Tibial nerve (tissue), 4 donors: ENCODE data around the gene AP2A2. TPM values are rescaled to one million over a fixed set of nuclear protein-coding genes. Genes with fewer than 3 reads are reported as not detected.

Experiments
- DNase-seq, 2 donors: peaks; one replicate each; pipeline ENCODE4 v3.0.0-alpha.2; 2019; ENCODE audit warnings: low spot score in 2 of 2
- H3K27ac ChIP-seq, 4 donors: fragments of 200-600 bp; sonication (generic) in 3 of 4; one replicate each; pipeline ENCODE4 v1.5.1; 2017 to 2019; ENCODE audit warnings: mild to moderate bottlenecking in 1 of 4
- H3K27me3 ChIP-seq, 2 donors: fragments of 200-600 bp; sonication (generic) in 1 of 2; one replicate each; pipeline versions ENCODE4 v1.5.1 to v1.6.0; 2017 to 2019
- H3K36me3 ChIP-seq, 3 donors: fragments of 200-600 bp; sonication (generic); one replicate each; pipeline ENCODE4 v1.5.1; 2018 to 2019
- H3K4me1 ChIP-seq, 4 donors: fragments of 200-600 bp; sonication (generic) in 3 of 4; one replicate each; pipeline ENCODE4 v1.5.1; 2017 to 2019
- H3K4me3 ChIP-seq, 4 donors: fragments of 200-600 bp; sonication (generic) in 3 of 4; one replicate each; pipeline ENCODE4 v1.5.1; 2017 to 2019; ENCODE audit warnings: mild to moderate bottlenecking in 1 of 4, moderate library complexity in 1 of 4
- H3K9me3 ChIP-seq, 4 donors: fragments of 200-600 bp; sonication (generic) in 3 of 4; one replicate each; pipeline ENCODE4 v1.5.1; 2017 to 2019
- EP300 ChIP-seq, 2 donors: sonication (generic); formaldehyde crosslinking; IDR thresholded peaks; one replicate each; pipeline ENCODE4 v1.6.1; 2017; ENCODE audit warnings: antibody characterized with exemption in 2 of 2, mild to moderate bottlenecking in 1 of 2
- POLR2A ChIP-seq, 2 donors: fragments of 450-650 bp; IDR thresholded peaks; one replicate each; pipeline ENCODE4 v1.6.1; 2017; ENCODE audit warnings: antibody characterized with exemption in 2 of 2, mild to moderate bottlenecking in 2 of 2, moderate library complexity in 2 of 2
- WGBS, 2 donors: methylation state at CpG; one replicate each; pipeline ENCODE4 v1.1.5; 2018; 5-methylcytosine and 5-hydroxymethylcytosine counted together
- total RNA-seq, 4 donors: library from RNA; depleted of rRNA; stranded (reverse); fragments of >200 nt; gene quantifications; one replicate each; pipeline ENCODE4 v1.1.0, GENCODE V29; 2016
- TF ChIP-seq, protein P1 (sequence below), 5 experiments: fragments of 200-600 bp in 3 of 5; fragments of 450-650 bp in 2 of 5; sonication (generic) in 3 of 5; IDR thresholded peaks; one replicate each; pipeline ENCODE4 v1.5.1; 2016 to 2019; ENCODE audit warnings: antibody characterized with exemption in 5 of 5, mild to moderate bottlenecking in 3 of 5, moderate library complexity in 2 of 5

The AP2A2 gene
- total RNA-seq, 4 donors from 2014 or later: 70.8 to 136 (median 90.3) TPM

DNA sequence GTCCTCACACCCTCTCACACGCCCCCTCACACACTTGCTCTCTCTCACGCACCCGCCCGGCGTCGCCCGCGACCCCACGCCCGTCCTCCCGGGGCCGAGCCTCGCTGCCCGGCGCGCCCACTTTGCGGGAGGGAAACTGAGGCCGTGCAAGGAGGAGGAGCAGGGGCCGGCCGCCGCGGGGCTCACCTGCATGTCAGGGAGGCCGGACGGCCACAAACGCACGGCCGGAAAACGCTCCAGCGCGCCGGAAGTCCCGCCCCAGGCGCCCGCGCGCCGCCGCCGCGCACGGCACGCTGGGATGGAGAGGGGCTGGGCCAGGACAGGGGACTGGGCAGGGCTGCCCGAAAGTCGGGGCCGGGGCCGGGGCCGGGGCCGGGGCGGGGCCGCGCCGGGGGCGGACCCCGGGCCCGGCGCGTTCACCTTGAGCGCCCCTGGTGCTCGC, 15.1 kb upstream of the AP2A2 start, which contains the start of gene CHID1:
Gene CHID1 (minus strand): TSS at position 222 of the 442 bp plus-strand sequence. CDS start 5,994 bp downstream, outside the sequence.
- Histone ChIP-seq H3K9me3 (no peaks in the 10 kb centered on the region), H3K27ac (peak within 1 kb of the TSS; percentile 81 to 98 (median 90)), H3K4me3 (peak within 1 kb of the TSS; percentile 73 to 98 (median 87)), H3K36me3 (peaks cover 0 to 29% (median 0%) of the 10 kb centered on the region in 3 donors), H3K4me1 (peaks cover 0 to 32% (median 14%) of the 10 kb centered on the region in 4 donors), H3K27me3 (no peaks in the 10 kb centered on the region)
- peak in 1 of 2 donors; percentile 49 for TF ChIP-seq POLR2A (IDR thresholded peaks at IDR 0.05)
- TF ChIP-seq EP300 (IDR thresholded peaks at IDR 0.05): peak in 1 of 2 donors; percentile 61
- TF ChIP-seq, protein P1, sequence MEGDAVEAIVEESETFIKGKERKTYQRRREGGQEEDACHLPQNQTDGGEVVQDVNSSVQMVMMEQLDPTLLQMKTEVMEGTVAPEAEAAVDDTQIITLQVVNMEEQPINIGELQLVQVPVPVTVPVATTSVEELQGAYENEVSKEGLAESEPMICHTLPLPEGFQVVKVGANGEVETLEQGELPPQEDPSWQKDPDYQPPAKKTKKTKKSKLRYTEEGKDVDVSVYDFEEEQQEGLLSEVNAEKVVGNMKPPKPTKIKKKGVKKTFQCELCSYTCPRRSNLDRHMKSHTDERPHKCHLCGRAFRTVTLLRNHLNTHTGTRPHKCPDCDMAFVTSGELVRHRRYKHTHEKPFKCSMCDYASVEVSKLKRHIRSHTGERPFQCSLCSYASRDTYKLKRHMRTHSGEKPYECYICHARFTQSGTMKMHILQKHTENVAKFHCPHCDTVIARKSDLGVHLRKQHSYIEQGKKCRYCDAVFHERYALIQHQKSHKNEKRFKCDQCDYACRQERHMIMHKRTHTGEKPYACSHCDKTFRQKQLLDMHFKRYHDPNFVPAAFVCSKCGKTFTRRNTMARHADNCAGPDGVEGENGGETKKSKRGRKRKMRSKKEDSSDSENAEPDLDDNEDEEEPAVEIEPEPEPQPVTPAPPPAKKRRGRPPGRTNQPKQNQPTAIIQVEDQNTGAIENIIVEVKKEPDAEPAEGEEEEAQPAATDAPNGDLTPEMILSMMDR (IDR thresholded peaks at IDR 0.05): peak in 1 of 5 experiments; percentile 28
- 1 to 3% methylated on average over 12 to 48 of the region's 59 CpGs for WGBS, 2 donors
- peak; percentile 67 for DNase-seq

DNA sequence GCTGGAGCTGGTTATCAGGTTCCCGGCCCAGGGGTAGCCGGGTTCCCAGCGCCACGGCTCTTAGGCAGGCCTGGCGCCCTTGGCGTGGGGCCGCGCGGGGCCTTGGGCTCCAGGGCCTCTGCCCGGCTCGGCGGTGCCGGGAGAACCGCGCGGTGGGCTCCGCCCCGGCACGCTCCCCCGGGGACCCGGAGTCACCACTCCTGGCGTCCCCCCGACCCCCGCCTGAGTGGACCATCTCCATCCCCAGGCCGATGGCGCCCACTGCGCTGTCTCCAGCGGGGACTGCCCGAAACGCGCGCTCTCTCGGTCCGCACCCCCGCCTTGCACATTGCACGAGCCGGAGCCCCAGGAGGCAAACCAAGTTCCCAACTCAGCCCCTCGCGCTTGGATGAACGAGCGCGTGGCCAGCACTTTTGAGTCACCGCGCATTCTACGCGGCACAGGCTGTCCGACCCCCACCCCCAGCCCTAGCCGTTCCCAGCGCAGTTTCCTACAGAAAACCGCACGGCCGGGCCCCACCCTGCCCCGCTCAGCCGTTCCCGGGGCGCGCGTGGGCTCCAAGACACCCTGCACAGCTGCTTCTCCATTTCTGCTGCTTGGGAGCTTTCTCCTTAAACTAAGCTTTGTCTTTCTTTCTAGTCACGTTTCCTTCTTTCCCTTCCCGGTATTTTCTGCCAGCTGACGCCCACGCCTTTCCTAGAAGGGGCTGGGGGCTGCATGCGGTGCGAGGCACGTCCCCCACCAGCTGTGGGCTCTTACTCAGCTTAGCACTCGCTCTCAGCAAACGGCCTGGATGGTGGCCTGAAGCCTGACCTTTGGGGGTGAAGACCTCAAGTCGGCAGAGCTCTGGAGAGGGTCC, 14.4 kb upstream of the AP2A2 start:
- Histone ChIP-seq H3K4me1 (peaks cover 0 to 32% (median 14%) of the 10 kb centered on the region in 4 donors), H3K27ac (peak overlapping the region; percentile 81 to 98 (median 90)), H3K27me3 (no peaks in the 10 kb centered on the region), H3K9me3 (no peaks in the 10 kb centered on the region), H3K4me3 (peak overlapping the region; percentile 73 to 98 (median 82)), H3K36me3 (peaks cover 0 to 24% (median 0%) of the 10 kb centered on the region in 3 donors)
- WGBS, 2 donors: 2% methylated on average over 31 to 33 of the region's 68 CpGs
- no peak for DNase-seq
- TF ChIP-seq, protein P1 (IDR thresholded peaks at IDR 0.05): no peak
- peak in 1 of 2 donors; percentile 17 for TF ChIP-seq EP300 (IDR thresholded peaks at IDR 0.05)

DNA sequence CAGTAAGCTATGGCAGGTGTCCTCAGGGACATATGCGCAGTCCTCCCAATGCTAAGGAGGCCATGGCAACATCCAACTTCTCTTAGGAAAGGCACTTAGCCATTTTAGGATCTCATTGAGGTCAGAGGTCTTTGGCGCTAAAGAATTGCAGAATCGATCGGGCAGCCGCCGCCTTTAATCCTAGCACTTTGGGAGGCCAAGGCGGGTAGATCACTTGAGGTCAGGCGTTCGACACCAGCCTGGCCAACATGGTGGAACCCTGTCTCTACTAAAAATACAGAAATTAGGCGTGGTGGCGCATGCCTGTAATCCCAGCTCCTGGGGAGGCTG, 13.8 kb upstream of the AP2A2 start:
- Histone ChIP-seq H3K27ac (peak overlapping the region; percentile 81 to 98 (median 90)), H3K4me3 (peak overlapping the region in 1 of 4 donors; percentile 98), H3K9me3 (no peaks in the 10 kb centered on the region), H3K4me1 (peaks cover 0 to 32% (median 14%) of the 10 kb centered on the region in 4 donors), H3K27me3 (no peaks in the 10 kb centered on the region), H3K36me3 (peaks cover 0 to 18% (median 0%) of the 10 kb centered on the region in 3 donors)
- 83 to 91% methylated on average over 11 of the region's 11 CpGs for WGBS, 2 donors
- no peak for DNase-seq
- no peak for TF ChIP-seq POLR2A (IDR thresholded peaks at IDR 0.05)
- TF ChIP-seq, protein P1 (IDR thresholded peaks at IDR 0.05): no peak
- TF ChIP-seq EP300 (IDR thresholded peaks at IDR 0.05): no peak

DNA sequence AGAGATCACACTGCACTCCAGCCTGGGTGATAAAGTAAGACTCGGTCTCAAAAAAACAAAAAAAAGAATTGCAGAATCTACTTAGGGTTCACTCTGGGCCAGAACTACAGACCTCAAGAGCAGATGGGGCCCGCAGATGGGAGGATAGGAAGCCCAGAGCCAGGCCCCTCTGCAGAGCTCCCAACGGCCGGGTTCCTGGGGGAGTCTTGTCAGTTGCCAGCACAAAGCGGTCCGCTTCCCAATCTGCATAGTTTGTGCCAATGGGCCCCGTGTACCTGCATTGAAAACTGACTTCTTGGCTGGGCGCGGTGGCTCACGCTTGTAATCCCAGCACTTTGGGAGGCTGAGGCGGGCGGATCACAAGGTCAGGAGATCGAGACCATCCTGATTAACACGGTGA, 13.4 kb upstream of the AP2A2 start:
- peaks cover 0 to 17% (median 0%) of the 10 kb centered on the region in 3 donors for H3K36me3 ChIP-seq
- no peak for DNase-seq
- TF ChIP-seq EP300 (IDR thresholded peaks at IDR 0.05): no peak
- TF ChIP-seq POLR2A (IDR thresholded peaks at IDR 0.05): no peak
- TF ChIP-seq, protein P1 (IDR thresholded peaks at IDR 0.05): no peak
- no peaks in the 10 kb centered on the region for H3K9me3 ChIP-seq
- H3K27me3 ChIP-seq: no peaks in the 10 kb centered on the region
- no peak overlapping the region for H3K4me3 ChIP-seq
- 95 to 96% methylated on average over 14 of the region's 14 CpGs for WGBS, 2 donors
- H3K27ac ChIP-seq: peak overlapping the region in 2 of 4 donors; percentile 89 to 98
- H3K4me1 ChIP-seq: peaks cover 0 to 32% (median 14%) of the 10 kb centered on the region in 4 donors

DNA sequence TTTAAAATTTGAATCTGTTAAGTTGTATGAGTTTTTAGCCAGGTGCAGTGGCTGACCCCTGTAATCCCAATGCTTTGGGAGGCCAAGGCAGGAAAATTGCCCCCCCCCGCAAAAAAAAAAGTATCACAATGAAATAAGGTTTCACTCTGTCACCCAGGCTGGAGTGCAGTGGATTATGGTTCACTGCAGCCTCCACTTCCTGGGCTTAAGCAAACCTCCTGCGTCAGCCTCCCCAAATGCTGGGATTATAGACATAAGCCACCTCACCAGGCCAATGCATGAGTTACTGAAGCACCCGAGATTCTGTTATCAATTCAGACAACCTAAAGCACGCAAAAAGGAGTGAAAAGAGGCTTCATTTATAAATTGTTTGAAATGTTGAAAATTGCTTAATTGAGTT, 12.6 kb upstream of the AP2A2 start:
- Histone ChIP-seq H3K27ac (peak overlapping the region in 1 of 4 donors; percentile 82), H3K4me3 (peak overlapping the region in 1 of 4 donors; percentile 35), H3K36me3 (peaks cover 0 to 9% (median 0%) of the 10 kb centered on the region in 3 donors), H3K4me1 (peaks cover 0 to 32% (median 14%) of the 10 kb centered on the region in 4 donors), H3K27me3 (no peaks in the 10 kb centered on the region), H3K9me3 (no peaks in the 10 kb centered on the region)
- 91 to 92% methylated on average over 4 of the region's 4 CpGs for WGBS, 2 donors
- TF ChIP-seq, protein P1 (IDR thresholded peaks at IDR 0.05): no peak
- TF ChIP-seq POLR2A (IDR thresholded peaks at IDR 0.05) (no peak), EP300 (IDR thresholded peaks at IDR 0.05) (no peak)
- DNase-seq: no peak
